ENCODE results near the gene ARHGAP42.

GRCh38 chr11:100647861-100648260, 39.2 kb upstream of the ARHGAP42 start:
- TF ChIP-seq POLR2AphosphoS5 (IDR thresholded peaks at IDR 0.05): no peak
- no peak for TF ChIP-seq CTCF (IDR thresholded peaks at IDR 0.05)
- no peak for TF ChIP-seq POLR2A (IDR thresholded peaks at IDR 0.05; ENCODE audit: low read depth)
